Neural cell (in vitro differentiated cells): ENCODE measurements around the gene MAG.

Experiments
- CTCF ChIP-seq: fragments of 450-650 bp; IDR thresholded peaks from 2 replicates; pipeline ENCODE4 v1.5.1; 2014; ENCODE audit warnings: antibody characterized with exemption, mild to moderate bottlenecking, moderate library complexity; ENCODE audit not compliant: poor library complexity, severe bottlenecking
- EP300 ChIP-seq: fragments of 450-650 bp; conservative IDR thresholded peaks from 2 replicates; pipeline ENCODE4 v1.6.1; 2014; ENCODE audit warnings: antibody characterized with exemption, mild to moderate bottlenecking, moderate library complexity; ENCODE audit not compliant: poor library complexity, severe bottlenecking
- MXI1 ChIP-seq: fragments of 450-650 bp; conservative IDR thresholded peaks from 2 replicates; pipeline ENCODE4 v1.6.1; 2014; ENCODE audit warnings: antibody characterized with exemption, mild to moderate bottlenecking; ENCODE audit not compliant: poor library complexity, severe bottlenecking
- POLR2AphosphoS5 ChIP-seq: IDR thresholded peaks from 2 replicates; pipeline ENCODE4 v1.6.1; 2012
- REST ChIP-seq: IDR thresholded peaks from 2 replicates; pipeline ENCODE4 v1.6.1; 2012; ENCODE audit warnings: borderline replicate concordance
- SMC3 ChIP-seq: fragments of 450-650 bp; conservative IDR thresholded peaks from 2 replicates; pipeline ENCODE4 v1.6.1; 2014; ENCODE audit warnings: antibody characterized with exemption, mild to moderate bottlenecking, moderate library complexity; ENCODE audit not compliant: poor library complexity
- TAF1 ChIP-seq: IDR thresholded peaks from 2 replicates; pipeline ENCODE4 v1.6.1; 2012; ENCODE audit warnings: low read depth

GRCh38 chr19:35336166-35336955, 44.4 kb downstream of the MAG start:
- TF ChIP-seq CTCF (no peak), POLR2AphosphoS5 (no peak), REST (no peak), SMC3 (no peak), EP300 (no peak), TAF1 (no peak), MXI1 (no peak)
